Measurements from ENCODE around the gene ARFGAP2.
"Not testable (repeated sequence)": the region's sequence is repeated elsewhere in the genome, so short reads cannot be mapped to it uniquely, and the experiment has no call there.

ARFGAP2 gene

DNA sequence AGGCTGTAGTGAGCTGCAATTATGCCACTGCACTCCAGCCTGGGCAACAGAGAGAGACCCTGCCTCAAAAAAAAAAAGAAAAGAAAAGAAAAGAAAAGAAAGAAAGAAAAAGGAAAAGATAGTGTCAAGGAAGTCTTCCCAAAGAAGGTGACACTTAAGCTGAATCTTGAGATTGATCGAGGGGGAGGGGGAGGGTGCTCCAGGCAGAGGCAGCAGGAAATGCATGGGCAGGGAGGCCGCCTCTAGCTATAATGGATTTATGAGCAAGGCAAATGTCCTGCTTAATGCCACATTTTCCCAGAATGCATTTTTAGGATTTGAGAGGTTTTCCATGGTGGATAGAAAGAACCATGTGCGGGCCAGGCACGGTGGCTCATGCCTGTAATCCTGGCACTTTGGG, 24.3 kb upstream of the ARFGAP2 start:
- no peak for DNase-seq (ENCODE audit: low read depth)
- no peak overlapping the region for H3K4me3 ChIP-seq (ENCODE audit: low read depth, low read length)
- TF ChIP-seq, protein P1, sequence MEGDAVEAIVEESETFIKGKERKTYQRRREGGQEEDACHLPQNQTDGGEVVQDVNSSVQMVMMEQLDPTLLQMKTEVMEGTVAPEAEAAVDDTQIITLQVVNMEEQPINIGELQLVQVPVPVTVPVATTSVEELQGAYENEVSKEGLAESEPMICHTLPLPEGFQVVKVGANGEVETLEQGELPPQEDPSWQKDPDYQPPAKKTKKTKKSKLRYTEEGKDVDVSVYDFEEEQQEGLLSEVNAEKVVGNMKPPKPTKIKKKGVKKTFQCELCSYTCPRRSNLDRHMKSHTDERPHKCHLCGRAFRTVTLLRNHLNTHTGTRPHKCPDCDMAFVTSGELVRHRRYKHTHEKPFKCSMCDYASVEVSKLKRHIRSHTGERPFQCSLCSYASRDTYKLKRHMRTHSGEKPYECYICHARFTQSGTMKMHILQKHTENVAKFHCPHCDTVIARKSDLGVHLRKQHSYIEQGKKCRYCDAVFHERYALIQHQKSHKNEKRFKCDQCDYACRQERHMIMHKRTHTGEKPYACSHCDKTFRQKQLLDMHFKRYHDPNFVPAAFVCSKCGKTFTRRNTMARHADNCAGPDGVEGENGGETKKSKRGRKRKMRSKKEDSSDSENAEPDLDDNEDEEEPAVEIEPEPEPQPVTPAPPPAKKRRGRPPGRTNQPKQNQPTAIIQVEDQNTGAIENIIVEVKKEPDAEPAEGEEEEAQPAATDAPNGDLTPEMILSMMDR (IDR thresholded peaks at IDR 0.05; ENCODE audit: insufficient read depth, low read depth, low read length, missing control alignments), result no peak

- DNase-seq (ENCODE audit: low read depth); H3K4me3 ChIP-seq (ENCODE audit: low read depth, low read length): not testable (repeated sequence)
These were observed 21.5 kb upstream of the ARFGAP2 start for GRCh38 chr11:47198161-47198560.

DNA sequence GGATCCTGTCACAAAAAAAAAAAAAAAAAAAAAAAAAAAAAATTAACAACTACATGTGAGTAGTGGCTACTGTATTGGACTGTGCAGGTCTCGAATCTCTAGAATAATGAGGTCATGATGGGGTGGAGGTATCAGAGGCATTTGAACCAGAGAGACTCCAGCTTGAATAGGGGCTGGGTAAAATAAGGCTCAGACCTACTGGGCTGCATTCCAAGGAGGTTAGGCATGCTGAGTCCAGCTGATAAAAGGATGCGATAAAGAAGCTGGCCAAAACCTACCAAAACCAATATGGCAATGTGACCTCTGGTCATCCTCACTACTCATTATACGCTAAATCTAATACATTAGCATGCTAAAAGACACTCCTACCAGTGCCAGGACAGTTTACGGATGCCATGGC, 15.4 kb upstream of the ARFGAP2 start:
- no peak overlapping the region for H3K4me3 ChIP-seq (ENCODE audit: low read depth, low read length)
- TF ChIP-seq, protein P1 (IDR thresholded peaks at IDR 0.05; ENCODE audit: insufficient read depth, low read depth, low read length, missing control alignments), result no peak
- DNase-seq (ENCODE audit: low read depth), result no peak

- H3K4me3 ChIP-seq (ENCODE audit: low read depth, low read length); DNase-seq (ENCODE audit: low read depth): not testable (repeated sequence)
These were observed 14.5 kb upstream of the ARFGAP2 start for GRCh38 chr11:47191137-47191536.

DNA sequence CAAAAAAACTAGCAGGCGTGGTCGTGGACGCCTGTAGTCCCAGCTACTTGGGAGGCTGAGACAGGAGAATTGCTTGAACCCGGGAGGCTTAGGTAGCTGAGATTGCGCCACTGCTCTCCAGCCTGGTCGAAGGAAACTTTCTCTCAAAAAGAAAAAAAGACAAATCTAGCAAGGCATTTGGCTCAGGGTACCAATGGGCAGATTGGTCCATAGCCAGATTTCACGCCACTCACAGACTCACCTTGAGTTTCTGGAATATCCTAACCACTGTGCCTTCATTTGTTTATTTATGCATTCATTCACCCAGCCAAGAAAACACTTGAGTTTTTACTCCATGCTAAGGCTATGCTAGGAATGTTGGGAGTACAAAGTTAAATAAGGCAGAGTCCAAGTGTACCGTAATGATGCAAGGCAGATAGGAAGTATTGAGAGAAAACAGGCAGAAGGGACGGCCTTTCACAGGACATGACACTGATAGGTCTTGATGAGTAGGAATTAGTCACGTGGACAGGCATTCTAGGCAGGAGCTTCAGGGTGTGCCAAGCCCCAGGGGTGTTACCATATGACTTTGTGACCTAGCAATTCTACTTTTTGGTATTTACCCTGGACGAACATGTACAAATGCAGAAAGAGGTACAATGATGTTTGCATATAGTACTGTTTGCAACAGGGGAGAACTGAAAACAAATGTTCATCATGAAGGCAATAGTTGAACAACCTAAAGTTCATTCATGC, 12.6 kb upstream of the ARFGAP2 start:
- TF ChIP-seq, protein P1 (IDR thresholded peaks at IDR 0.05; ENCODE audit: insufficient read depth, low read depth, low read length, missing control alignments), result no peak
- no peak overlapping the region for H3K4me3 ChIP-seq (ENCODE audit: low read depth, low read length)
- DNase-seq (ENCODE audit: low read depth), result no peak

- no peak for DNase-seq (ENCODE audit: low read depth)
- TF ChIP-seq, protein P1 (IDR thresholded peaks at IDR 0.05; ENCODE audit: insufficient read depth, low read depth, low read length, missing control alignments), result no peak
- H3K4me3 ChIP-seq (ENCODE audit: low read depth, low read length), result no peak overlapping the region
These were observed 11.6 kb upstream of the ARFGAP2 start for GRCh38 chr11:47188259-47188658.

GRCh38 chr11:47187723-47188122, 11.0 kb upstream of the ARFGAP2 start:
- TF ChIP-seq, protein P1 (IDR thresholded peaks at IDR 0.05; ENCODE audit: insufficient read depth, low read depth, low read length, missing control alignments), result no peak
- no peak for DNase-seq (ENCODE audit: low read depth)
- no peak overlapping the region for H3K4me3 ChIP-seq (ENCODE audit: low read depth, low read length)
